ENCODE results near the gene DNAJC8.

Gene DNAJC8

GRCh38 chr1:28233264-28233606, 406 bp upstream of the DNAJC8 start:
- TF ChIP-seq CTCF (IDR thresholded peaks at IDR 0.05; ENCODE audit: low read depth, low read length): no peak

DNA sequence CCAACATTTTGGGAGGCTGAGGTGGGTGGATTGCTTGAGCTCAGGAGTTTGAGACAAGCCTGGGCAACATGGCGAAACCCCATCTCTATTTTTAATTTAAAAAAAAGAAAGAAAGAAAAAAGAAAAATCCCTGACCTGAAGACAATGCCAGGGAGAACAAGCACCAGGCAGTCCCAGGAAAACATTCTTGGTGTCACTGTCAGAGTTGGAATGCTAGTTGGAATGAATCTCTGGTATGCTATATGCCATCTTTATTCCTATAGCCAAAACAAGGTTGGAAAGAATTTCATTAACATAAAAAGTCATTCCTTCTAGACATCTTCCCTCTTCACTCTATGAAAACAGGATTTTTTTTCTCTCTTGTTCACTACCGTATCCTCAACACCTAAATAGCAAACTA, 2.8 kb downstream of the DNAJC8 start:
- TF ChIP-seq CTCF (IDR thresholded peaks at IDR 0.05; ENCODE audit: low read depth, low read length): no peak
- DNase-seq (ENCODE audit: extremely low read depth, low read depth): no peak

More at GRCh38 chr1:28233264-28233606, 406 bp upstream of the DNAJC8 start:
- no peak for DNase-seq (ENCODE audit: extremely low read depth, low read depth)

DNA sequence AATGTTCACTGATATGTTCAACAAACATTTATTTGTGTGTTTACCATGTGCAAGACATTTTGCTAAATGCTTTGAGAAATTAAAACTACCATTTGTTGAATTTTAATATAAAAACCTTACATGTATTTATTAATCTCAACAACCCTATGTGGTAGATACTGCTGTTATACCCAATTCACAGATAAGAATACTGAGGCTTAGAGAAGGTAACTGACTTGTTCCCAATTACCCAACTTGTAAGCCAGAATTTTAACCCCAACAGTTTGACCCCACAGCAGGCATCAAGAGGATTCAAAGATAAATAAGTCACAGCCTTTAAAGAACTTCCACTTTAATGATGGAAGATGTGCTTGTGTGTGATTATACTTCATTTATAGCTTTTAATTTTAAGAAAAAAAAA, 3.7 kb downstream of the DNAJC8 start:
- TF ChIP-seq CTCF (IDR thresholded peaks at IDR 0.05; ENCODE audit: low read depth, low read length): no peak
- DNase-seq (ENCODE audit: extremely low read depth, low read depth): no peak

DNA sequence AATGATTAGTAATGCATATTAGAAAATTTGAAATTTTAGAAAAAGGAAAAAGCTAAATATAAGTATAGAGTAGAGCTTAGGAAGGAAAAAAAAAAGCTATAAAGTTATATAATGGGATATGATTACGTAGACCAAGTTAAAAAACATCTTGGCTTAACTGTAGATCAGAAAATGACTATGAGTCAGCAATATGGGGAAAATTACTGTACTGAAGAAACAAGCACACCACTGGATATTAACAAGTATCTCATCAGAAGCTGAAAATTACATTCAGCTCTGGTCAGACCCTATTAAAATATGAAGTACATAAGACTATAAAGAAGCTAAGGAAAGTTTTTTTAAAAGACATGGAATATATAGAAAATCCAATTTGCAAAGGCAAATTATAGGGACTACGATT, 19.5 kb downstream of the DNAJC8 start:
- DNase-seq (ENCODE audit: extremely low read depth, low read depth): no peak
- TF ChIP-seq CTCF (IDR thresholded peaks at IDR 0.05; ENCODE audit: low read depth, low read length): no peak

DNA sequence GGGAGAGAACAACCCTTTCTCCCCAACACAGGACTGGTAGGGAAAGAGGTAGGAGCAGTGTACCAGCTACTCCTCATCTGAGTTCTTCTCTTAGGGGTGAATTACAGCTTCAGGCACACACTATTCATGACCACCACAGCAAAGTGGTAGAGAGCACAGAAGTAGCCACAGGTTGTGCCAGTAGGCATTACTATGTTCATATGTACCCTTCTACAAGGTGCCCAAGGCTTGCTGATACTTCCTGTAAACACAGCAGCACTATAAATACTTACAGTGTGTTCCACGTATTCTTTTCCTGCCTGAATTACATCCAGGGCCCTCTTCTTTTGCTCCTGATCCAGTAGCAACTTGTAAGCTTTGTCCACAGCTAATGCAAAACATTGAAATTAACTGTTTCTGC, 23.1 kb downstream of the DNAJC8 start:
- TF ChIP-seq CTCF (IDR thresholded peaks at IDR 0.05; ENCODE audit: low read depth, low read length): no peak
- DNase-seq (ENCODE audit: extremely low read depth, low read depth): no peak

DNA sequence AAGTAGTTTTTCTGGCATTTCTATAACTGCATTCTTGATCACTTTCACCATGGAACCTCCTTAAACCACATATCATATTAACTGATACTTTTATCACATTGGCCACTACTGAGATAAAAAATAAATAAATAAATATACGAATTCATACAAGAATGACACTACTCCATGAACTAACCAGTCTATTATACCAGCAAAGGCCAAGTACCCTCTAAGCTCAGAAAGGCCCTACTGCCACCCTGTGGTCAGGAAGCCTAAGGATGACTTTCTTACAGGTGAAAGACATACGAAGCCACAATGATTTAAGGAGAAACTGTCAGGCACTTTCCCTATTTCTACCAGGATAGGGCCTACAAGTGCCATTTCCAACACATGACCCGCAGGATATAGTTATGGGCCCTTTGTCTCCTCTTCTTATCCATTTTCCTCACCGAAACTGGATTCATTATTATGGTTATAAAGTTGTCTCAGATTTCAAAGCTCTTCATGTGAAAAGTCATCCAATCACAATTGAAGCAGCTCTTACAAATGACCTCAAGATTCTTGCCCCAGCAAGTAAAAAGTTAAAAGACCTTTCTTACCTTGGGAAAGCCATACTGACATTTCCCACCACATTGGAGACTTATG, 23.9 kb downstream of the DNAJC8 start:
- peak; percentile 78 for TF ChIP-seq CTCF (IDR thresholded peaks at IDR 0.05; ENCODE audit: low read depth, low read length)
- DNase-seq (ENCODE audit: extremely low read depth, low read depth): peak; percentile 35

- no peak for DNase-seq (ENCODE audit: extremely low read depth, low read depth)
- TF ChIP-seq CTCF (IDR thresholded peaks at IDR 0.05; ENCODE audit: low read depth, low read length): no peak
Observed at GRCh38 chr1:28205243-28205642, 27.6 kb downstream of the DNAJC8 start.

Measured in AG09319 (cell line).